ENCODE measurements around the gene NGEF.
A peak's percentile ranks its signal among the peaks of the same experiment; 100 is the strongest.

Gene NGEF

GRCh38 chr2:232984451-232985207 lies 28.4 kb downstream of the NGEF start:
- Histone ChIP-seq H4K20me1 (ENCODE audit: insufficient read depth, low read length) (no peaks in the 10 kb centered on the region), H3K9ac (ENCODE audit: low read depth, low read length) (no peak overlapping the region), H3K36me3 (ENCODE audit: insufficient read depth, low read length) (no peaks in the 10 kb centered on the region), H3K27me3 (ENCODE audit: insufficient read depth, low read length, poor library complexity) (peaks cover 4% of the 10 kb centered on the region), H2AFZ (ENCODE audit: low read depth, low read length) (no peak overlapping the region), H3K9me3 (ENCODE audit: insufficient read depth, low read length, severe bottlenecking) (no peaks in the 10 kb centered on the region), H3K4me3 (ENCODE audit: low read depth in 1 of 2, low read length in 2 of 2) (no peak overlapping the region), H3K27ac (ENCODE audit: low read length) (no peak overlapping the region), H3K4me1 (ENCODE audit: insufficient read depth, low read length) (no peaks in the 10 kb centered on the region), H3K4me2 (ENCODE audit: insufficient read depth, low read length) (no peak overlapping the region), H3K79me2 (ENCODE audit: insufficient read depth, low read length) (no peaks in the 10 kb centered on the region)
- TF ChIP-seq, protein P1, sequence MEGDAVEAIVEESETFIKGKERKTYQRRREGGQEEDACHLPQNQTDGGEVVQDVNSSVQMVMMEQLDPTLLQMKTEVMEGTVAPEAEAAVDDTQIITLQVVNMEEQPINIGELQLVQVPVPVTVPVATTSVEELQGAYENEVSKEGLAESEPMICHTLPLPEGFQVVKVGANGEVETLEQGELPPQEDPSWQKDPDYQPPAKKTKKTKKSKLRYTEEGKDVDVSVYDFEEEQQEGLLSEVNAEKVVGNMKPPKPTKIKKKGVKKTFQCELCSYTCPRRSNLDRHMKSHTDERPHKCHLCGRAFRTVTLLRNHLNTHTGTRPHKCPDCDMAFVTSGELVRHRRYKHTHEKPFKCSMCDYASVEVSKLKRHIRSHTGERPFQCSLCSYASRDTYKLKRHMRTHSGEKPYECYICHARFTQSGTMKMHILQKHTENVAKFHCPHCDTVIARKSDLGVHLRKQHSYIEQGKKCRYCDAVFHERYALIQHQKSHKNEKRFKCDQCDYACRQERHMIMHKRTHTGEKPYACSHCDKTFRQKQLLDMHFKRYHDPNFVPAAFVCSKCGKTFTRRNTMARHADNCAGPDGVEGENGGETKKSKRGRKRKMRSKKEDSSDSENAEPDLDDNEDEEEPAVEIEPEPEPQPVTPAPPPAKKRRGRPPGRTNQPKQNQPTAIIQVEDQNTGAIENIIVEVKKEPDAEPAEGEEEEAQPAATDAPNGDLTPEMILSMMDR (IDR thresholded peaks at IDR 0.05; ENCODE audit: borderline replicate concordance, extremely low read depth, low read length, poor library complexity, severe bottlenecking): no peak
- TF ChIP-seq EZH2 (IDR thresholded peaks at IDR 0.05; ENCODE audit: borderline replicate concordance, low read depth, low read length, severe bottlenecking): no peak
- DNase-seq (no peak), ATAC-seq (ENCODE audit: insufficient read depth, low read depth) (no peak)

DNA sequence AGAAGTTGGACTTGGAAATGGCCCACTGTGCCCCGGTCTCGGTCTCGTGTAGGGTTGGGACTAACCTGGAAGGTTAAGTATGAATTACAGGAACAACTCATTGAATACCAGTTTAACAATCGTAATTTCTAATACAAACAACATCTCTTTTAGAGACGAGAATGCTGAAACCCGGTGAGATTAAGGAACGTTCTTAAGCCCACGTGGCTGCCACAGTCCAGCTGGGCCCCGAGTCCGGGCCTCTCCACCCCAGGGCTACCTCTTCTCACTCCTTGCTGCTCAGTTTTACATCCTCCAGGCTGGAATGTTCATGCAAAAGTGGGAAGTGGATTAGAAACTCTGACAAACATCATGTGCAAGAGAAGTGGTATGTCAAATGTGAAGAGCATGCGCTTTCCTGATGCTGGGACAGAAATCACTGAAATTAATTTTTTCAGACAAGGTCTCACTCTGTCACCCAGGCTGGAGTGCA lies 29.4 kb downstream of the NGEF start:
- DNase-seq (no peak), ATAC-seq (ENCODE audit: insufficient read depth, low read depth) (no peak)
- H4K20me1 ChIP-seq (ENCODE audit: insufficient read depth, low read length): no peaks in the 10 kb centered on the region
- H2AFZ ChIP-seq (ENCODE audit: low read depth, low read length): no peak overlapping the region
- H3K4me2 ChIP-seq (ENCODE audit: insufficient read depth, low read length): no peak overlapping the region
- TF ChIP-seq, protein P1 (IDR thresholded peaks at IDR 0.05; ENCODE audit: borderline replicate concordance, extremely low read depth, low read length, poor library complexity, severe bottlenecking): no peak
- TF ChIP-seq EZH2 (IDR thresholded peaks at IDR 0.05; ENCODE audit: borderline replicate concordance, low read depth, low read length, severe bottlenecking): no peak
- no peak overlapping the region for H3K9ac ChIP-seq (ENCODE audit: low read depth, low read length)
- H3K9me3 ChIP-seq (ENCODE audit: insufficient read depth, low read length, severe bottlenecking): no peaks in the 10 kb centered on the region
- H3K4me1 ChIP-seq (ENCODE audit: insufficient read depth, low read length): no peaks in the 10 kb centered on the region
- no peak overlapping the region for H3K4me3 ChIP-seq (ENCODE audit: low read depth in 1 of 2, low read length in 2 of 2)
- no peak overlapping the region for H3K27ac ChIP-seq (ENCODE audit: low read length)
- peaks cover 4% of the 10 kb centered on the region for H3K27me3 ChIP-seq (ENCODE audit: insufficient read depth, low read length, poor library complexity)
- no peaks in the 10 kb centered on the region for H3K79me2 ChIP-seq (ENCODE audit: insufficient read depth, low read length)
- H3K36me3 ChIP-seq (ENCODE audit: insufficient read depth, low read length): no peaks in the 10 kb centered on the region

- TF ChIP-seq, protein P1 (IDR thresholded peaks at IDR 0.05; ENCODE audit: borderline replicate concordance, extremely low read depth, low read length, poor library complexity, severe bottlenecking): peak; percentile 5
- no peak for TF ChIP-seq EZH2 (IDR thresholded peaks at IDR 0.05; ENCODE audit: borderline replicate concordance, low read depth, low read length, severe bottlenecking)
- ATAC-seq (ENCODE audit: insufficient read depth, low read depth): no peak
Measured at GRCh38 chr2:232982926-232983668, 30.0 kb downstream of the NGEF start.

More at GRCh38 chr2:232982926-232983668, 30.0 kb downstream of the NGEF start:
- H3K79me2 ChIP-seq (ENCODE audit: insufficient read depth, low read length): no peaks in the 10 kb centered on the region
- H3K9me3 ChIP-seq (ENCODE audit: insufficient read depth, low read length, severe bottlenecking): no peaks in the 10 kb centered on the region
- DNase-seq: no peak
- no peaks in the 10 kb centered on the region for H3K36me3 ChIP-seq (ENCODE audit: insufficient read depth, low read length)
- H3K4me2 ChIP-seq (ENCODE audit: insufficient read depth, low read length): no peak overlapping the region
- no peaks in the 10 kb centered on the region for H4K20me1 ChIP-seq (ENCODE audit: insufficient read depth, low read length)
- H3K27ac ChIP-seq (ENCODE audit: low read length): no peak overlapping the region
- no peak overlapping the region for H2AFZ ChIP-seq (ENCODE audit: low read depth, low read length)
- H3K4me1 ChIP-seq (ENCODE audit: insufficient read depth, low read length): no peaks in the 10 kb centered on the region
- no peak overlapping the region for H3K4me3 ChIP-seq (ENCODE audit: low read depth in 1 of 2, low read length in 2 of 2)
- H3K27me3 ChIP-seq (ENCODE audit: insufficient read depth, low read length, poor library complexity): no peaks in the 10 kb centered on the region
- H3K9ac ChIP-seq (ENCODE audit: low read depth, low read length): no peak overlapping the region
